Measurements from ENCODE around the gene PPIL1. TPM values are rescaled to one million over a fixed set of nuclear protein-coding genes. Genes with fewer than 3 reads are reported as not detected.

The PPIL1 gene
- polyA plus RNA-seq, 1 donor from 2014 or later = 14.7 TPM

DNA sequence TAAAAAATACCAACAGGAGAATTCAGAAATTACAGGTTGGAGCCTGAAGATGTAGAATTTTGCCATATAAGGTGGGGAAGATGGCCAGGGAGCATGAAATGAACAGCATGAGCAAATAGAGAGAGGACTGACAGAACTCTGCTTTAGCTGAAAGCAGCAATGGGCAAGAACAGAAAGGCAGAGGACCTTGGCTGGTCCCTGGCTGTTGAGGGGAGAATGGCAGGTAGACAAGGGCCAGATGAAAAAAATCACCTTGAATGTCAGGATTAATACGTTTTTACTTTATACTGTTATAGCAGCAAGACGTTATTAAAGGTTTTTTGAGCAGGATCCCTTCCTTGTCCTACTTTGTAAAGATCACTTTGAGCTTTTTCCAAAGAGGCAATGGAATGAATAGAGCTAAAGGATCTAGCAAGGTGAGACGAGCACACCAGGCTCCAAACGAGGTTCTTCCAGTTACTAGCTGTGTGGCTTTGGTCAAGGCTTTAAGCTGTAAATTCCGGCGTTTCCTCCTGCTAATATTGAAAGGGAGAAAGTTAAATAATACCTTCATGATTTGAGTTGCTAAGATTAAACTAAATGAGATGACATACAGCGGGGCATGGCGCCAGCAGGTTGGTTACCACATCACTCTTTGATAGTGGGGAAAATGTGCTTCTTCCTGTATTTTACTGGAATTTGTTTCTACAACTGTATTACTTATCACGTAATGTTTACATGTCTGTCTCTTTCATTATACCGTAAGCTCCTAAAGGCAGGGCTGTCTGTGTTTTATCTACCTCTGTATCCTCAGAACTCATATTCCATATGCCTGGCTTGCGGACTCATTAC lies 776 bp downstream of the PPIL1 start:
- Mint-ChIP-seq H3K4me3 (peak overlapping the region; percentile 94 to 100 (median 100)), H3K9me3 (no peaks in the 10 kb centered on the region), H3K27ac (peak overlapping the region; percentile 70 to 99 (median 98))

DNA sequence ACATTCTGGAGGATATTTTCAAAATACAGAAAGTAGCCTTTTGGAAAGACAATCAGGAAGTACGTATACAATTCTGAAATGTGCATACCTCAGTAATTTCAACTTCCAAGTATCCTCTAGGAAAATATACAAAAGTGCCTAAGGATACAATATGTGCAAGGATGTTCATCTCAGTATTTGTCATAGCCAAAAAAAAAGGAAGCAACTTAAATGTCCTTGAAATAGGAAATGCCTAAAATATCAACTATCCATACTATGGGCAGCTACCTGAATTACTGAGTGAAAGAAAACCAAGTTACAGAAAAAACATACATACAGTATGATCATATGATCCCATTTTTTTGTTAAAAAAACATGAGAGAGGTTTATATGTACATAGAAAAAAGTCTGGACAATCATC lies 1.5 kb downstream of the PPIL1 start:
- Mint-ChIP-seq H3K27me3 (no peaks in the 10 kb centered on the region), H3K9me3 (no peaks in the 10 kb centered on the region), H3K4me1 (peaks cover 14 to 22% (median 15%) of the 10 kb centered on the region in 3 donors), H3K4me3 (peak overlapping the region; percentile 94 to 100 (median 100)), H3K27ac (peak overlapping the region in 1 of 3 donors; percentile 32), H3K36me3 (peaks cover 2% of the 10 kb centered on the region)

More for the DNA sequence above, 776 bp downstream of the PPIL1 start:
- Mint-ChIP-seq H3K36me3 (peaks cover 2% of the 10 kb centered on the region), H3K4me1 (peaks cover 13 to 22% (median 13%) of the 10 kb centered on the region in 3 donors), H3K27me3 (peaks cover 2% of the 10 kb centered on the region)

DNA sequence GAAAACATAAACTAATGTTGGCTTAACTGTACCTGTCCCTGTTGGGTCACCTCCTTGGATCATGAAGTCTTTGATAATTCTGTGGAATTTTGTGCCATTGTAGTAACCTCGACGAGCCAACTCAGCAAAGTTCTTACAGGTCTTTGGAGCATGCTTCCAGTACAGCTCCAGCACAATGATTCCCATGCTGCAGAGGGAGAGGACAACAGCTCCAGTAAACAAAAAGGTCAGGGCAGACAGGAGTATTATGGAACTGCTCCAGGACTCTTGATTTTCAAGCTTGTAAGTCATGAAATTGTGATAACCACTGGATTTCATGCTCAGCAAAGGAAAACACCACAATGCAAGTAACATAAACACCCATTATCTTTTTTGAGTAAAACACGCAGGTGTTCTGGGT lies 2.9 kb downstream of the PPIL1 start:
- Mint-ChIP-seq H3K36me3 (peaks cover 2% of the 10 kb centered on the region), H3K4me3 (peak overlapping the region in 1 of 4 donors; percentile 11), H3K27ac (no peak overlapping the region), H3K27me3 (no peaks in the 10 kb centered on the region), H3K9me3 (no peaks in the 10 kb centered on the region), H3K4me1 (peaks cover 16 to 25% (median 18%) of the 10 kb centered on the region in 3 donors)

DNA sequence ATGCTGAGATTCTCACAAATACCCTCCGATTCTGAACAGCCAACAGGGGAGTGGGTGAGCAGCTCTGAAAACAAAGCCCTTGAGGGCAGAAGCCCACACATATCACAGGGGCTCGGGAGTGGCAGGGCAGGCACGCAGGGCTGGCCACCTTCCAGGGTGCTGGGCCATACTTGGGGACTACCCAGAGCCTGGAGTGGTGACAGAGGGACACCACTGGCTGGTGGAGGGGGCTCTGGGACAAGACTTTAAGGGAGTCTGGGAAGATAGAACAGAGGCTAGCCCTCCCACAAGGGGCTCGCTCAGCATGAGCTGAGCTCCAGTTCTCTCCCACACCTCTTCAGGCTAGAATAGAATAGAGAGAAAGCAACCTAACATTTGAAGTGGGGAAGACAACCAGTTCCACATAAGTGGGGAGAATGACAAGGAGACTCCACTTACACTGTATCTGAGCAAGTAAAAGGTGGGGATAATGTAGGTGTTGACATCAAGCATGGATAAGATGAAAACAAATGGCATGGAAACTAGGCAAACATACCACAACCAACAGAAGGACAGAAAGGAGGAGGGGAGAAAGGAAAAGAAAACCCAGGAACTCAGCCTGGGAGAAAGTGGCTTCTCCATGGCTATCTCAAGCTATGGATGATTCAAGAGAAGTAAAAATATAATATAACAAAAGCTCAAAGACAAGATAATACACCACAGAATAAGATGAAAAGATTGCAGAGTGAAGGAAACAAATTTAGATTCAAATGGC lies 7.0 kb downstream of the PPIL1 start:
- Mint-ChIP-seq H3K27ac (peak overlapping the region in 1 of 3 donors; percentile 73), H3K4me1 (peaks cover 7 to 12% (median 10%) of the 10 kb centered on the region in 3 donors), H3K27me3 (no peaks in the 10 kb centered on the region), H3K4me3 (peak overlapping the region in 1 of 4 donors; percentile 22), H3K36me3 (peaks cover 12% of the 10 kb centered on the region), H3K9me3 (no peaks in the 10 kb centered on the region)

DNA sequence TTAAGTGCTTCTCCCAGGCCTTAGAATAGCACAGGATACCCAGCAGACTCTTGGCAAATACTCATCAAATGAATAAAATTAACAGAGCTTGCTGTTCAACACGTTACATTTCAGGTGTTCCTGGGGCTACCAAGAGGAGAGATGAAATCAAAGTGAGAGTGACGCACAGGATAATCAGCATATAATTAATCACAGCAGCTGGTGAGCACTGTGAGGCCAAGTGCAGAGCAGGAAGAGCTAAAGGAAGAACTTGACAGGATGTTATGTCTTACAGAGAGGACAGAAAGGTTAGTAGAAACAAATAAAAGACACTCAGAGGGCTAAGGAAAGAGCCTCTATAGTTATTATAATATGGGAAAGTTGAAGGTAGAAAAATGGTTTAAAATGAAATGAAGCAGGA lies 8.8 kb downstream of the PPIL1 start:
- Mint-ChIP-seq H3K36me3 (peaks cover 12% of the 10 kb centered on the region), H3K4me3 (no peak overlapping the region), H3K9me3 (no peaks in the 10 kb centered on the region), H3K27ac (no peak overlapping the region), H3K27me3 (no peaks in the 10 kb centered on the region), H3K4me1 (peaks cover 7 to 12% (median 10%) of the 10 kb centered on the region in 3 donors)

DNA sequence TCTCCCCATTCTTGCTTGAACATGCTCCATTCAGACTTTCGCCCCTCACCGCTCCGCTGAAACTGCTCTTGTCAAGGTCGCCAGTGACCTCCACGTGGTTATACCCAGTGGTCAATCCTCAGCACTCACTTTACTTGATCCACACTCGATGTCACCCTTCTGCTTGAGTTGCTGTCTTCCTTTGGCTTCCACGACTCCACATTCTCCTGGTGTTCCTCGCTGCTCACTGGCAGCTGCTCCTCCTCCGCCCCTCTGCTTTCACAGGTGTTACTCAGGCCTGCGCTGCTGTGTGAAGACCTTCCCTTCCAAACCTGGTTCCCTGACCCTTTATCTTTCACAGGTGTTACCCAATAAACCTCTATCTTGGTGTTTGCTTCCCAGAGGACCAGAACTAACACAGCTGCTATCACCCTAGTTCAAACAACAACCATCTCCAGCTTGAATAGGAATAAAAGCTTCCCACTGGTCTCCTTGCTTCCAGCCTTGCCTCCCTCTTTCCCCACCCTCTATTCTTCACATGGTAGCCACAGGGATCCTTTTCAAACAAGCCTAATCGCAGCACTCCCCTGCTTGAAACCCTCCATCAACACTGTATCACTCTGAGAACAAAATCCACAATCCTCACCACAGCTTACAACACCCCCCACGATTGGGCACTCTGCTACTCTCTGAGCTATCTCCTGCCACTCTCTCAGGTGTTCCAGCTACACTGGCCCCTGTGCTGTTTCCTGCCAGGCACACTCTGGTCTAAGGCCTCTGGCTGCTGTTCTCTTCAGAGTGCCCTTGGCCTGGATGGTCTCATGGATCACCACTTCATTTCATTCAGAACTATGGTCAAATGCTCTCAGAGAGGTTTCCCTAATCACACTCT lies 10.7 kb downstream of the PPIL1 start:
- Mint-ChIP-seq H3K27me3 (no peaks in the 10 kb centered on the region), H3K4me1 (peaks cover 10% of the 10 kb centered on the region in 3 donors), H3K27ac (no peak overlapping the region), H3K4me3 (no peak overlapping the region), H3K36me3 (peaks cover 14% of the 10 kb centered on the region), H3K9me3 (no peaks in the 10 kb centered on the region)

DNA sequence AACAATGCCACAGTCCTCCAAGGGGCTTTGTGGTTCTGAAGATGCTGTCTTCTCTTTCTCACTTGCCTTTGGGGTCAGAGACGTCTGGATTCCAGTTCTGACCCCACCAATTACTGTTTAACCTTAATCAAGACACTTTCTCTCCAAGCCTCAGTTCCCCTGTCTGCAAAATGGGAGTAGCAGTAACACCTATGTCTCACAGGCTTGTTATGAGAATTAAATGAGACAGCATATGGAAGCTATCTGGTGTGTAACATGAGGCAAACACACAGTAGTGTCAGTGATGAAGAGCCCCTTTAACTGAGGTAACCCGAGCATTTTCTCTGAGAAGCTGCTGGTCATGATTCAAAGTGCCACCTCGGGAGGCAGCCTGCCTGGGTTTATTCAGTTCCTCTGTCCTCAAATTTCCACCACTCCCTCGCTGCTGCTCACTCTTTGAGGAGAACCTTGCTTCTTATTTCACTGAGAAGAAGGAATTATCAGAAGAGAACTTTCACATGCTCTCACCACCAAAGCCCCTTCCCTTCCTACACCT lies 11.7 kb downstream of the PPIL1 start:
- Mint-ChIP-seq H3K36me3 (peaks cover 14% of the 10 kb centered on the region), H3K27ac (no peak overlapping the region), H3K4me1 (peaks cover 6 to 10% (median 7%) of the 10 kb centered on the region in 3 donors)

DNA sequence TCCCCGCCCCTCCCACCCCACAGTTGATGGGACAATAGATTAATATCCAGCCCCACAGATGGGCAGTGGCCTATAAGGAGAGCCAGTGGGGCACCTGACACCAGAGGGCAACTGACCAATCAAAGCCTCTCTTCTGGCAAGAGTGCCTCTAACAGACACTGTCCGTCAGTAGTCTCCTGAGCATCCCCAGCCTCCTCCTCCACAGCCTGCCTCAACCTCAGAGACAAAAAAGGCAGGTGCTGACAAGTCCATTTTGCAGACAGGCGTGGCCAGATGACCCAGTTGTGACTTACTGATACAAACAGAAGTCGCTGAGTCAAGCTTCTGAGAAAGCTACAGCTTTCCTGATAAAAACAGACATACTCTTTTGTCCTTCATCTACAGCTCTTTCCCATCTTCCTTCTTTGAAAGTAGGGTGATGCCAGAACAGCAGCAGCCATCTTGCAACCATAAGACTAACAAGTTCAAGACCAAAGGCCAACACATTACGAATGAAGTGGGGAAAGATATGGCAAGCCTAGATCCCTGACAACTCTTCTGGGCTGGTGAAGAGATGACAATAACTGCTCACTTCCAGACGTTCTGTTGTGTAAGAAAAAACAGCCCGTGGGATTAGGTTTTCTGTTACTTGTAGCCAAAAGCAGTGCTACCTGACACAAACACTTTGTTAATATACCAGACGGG lies 12.3 kb downstream of the PPIL1 start:
- Mint-ChIP-seq H3K27ac (no peak overlapping the region), H3K36me3 (peaks cover 14% of the 10 kb centered on the region), H3K27me3 (no peaks in the 10 kb centered on the region), H3K9me3 (no peaks in the 10 kb centered on the region), H3K4me3 (peak overlapping the region in 1 of 4 donors; percentile 39), H3K4me1 (peaks cover 0 to 9% (median 7%) of the 10 kb centered on the region in 3 donors)

More for the DNA sequence above, 11.7 kb downstream of the PPIL1 start:
- Mint-ChIP-seq H3K9me3 (no peaks in the 10 kb centered on the region), H3K4me3 (peak overlapping the region in 1 of 4 donors; percentile 81), H3K27me3 (no peaks in the 10 kb centered on the region)

DNA sequence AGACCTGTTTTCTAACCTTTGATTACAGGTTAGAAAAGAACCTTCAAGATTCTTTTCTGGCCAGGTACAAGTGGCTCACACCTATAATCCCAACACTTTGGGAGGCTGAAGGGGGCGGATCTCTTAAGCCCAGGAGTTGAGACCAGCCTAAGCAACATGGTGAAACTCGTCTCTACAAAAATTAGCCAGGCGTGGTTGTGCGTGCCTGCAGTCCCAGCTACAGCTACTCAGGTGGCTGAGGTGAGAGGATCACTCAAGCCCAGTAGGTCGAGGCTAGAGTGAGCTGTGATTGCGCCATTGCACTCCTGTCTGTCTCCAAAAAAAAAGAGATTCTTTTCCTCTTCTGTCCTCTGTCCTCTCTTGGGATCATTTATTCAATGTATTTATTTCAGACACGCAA lies 14.5 kb downstream of the PPIL1 start:
- peaks cover 0 to 7% (median 3%) of the 10 kb centered on the region in 3 donors for H3K4me1 Mint-ChIP-seq
- no peaks in the 10 kb centered on the region for H3K9me3 Mint-ChIP-seq
- no peaks in the 10 kb centered on the region for H3K27me3 Mint-ChIP-seq
- H3K36me3 Mint-ChIP-seq = peaks cover 14% of the 10 kb centered on the region
- H3K4me3 Mint-ChIP-seq = no peak overlapping the region
- H3K27ac Mint-ChIP-seq = no peak overlapping the region

DNA sequence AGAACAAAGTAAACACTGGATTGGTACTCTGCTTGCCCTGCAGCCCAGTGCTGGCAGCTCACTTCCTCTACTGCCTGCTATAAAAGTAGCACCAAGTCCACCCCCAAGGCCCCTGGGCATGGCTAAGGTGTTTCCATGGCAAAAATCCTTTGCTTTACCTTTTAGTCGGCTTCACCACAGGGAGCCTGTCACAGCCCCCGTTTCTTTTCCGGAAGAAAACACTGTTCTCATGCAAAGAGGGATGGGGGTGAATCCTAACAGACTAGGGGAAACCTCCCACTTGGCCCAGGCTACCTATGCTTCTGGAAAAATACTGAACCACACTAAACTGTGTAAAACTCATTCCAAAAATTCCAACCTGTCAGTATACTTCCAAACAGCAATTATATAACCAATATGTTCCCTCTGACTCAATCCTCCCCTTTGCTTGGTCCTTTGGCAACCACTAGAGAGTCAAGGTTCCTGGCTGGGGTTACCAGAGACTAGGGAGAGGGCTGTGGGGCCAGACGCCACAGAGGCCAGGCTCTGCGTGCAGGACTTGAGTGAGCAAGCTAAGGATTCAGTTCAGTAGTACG lies 16.1 kb downstream of the PPIL1 start:
- no peak overlapping the region for H3K27ac Mint-ChIP-seq
- H3K27me3 Mint-ChIP-seq = no peaks in the 10 kb centered on the region
- H3K4me3 Mint-ChIP-seq = no peak overlapping the region
- H3K4me1 Mint-ChIP-seq = peaks cover 0 to 7% (median 3%) of the 10 kb centered on the region in 3 donors
- no peaks in the 10 kb centered on the region for H3K9me3 Mint-ChIP-seq
- H3K36me3 Mint-ChIP-seq = peaks cover 14% of the 10 kb centered on the region

DNA sequence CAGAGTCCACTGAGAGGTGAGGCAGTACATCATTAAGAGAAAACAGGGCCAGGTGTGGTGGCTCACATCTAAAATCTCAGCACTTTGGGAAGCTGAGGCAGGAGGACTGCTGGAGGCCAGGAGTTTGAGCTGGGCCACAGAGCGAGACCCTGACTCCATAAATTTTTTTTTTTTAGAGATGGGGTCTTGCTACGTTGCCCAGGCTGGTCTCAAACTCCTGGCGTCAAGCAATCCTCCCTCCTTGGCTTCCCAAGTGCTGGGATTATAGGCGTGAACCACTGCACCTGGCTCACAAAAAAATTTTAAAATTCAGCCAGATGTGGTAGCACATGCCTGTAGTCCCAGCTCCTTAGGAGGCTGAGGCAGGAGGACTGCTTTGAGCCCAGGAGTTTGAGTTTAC lies 17.3 kb downstream of the PPIL1 start:
- H3K9me3 Mint-ChIP-seq = no peaks in the 10 kb centered on the region
- peaks cover 0 to 4% (median 2%) of the 10 kb centered on the region in 3 donors for H3K4me1 Mint-ChIP-seq
- no peaks in the 10 kb centered on the region for H3K27me3 Mint-ChIP-seq
- no peak overlapping the region for H3K4me3 Mint-ChIP-seq
- peaks cover 13% of the 10 kb centered on the region for H3K36me3 Mint-ChIP-seq
- no peak overlapping the region for H3K27ac Mint-ChIP-seq

DNA sequence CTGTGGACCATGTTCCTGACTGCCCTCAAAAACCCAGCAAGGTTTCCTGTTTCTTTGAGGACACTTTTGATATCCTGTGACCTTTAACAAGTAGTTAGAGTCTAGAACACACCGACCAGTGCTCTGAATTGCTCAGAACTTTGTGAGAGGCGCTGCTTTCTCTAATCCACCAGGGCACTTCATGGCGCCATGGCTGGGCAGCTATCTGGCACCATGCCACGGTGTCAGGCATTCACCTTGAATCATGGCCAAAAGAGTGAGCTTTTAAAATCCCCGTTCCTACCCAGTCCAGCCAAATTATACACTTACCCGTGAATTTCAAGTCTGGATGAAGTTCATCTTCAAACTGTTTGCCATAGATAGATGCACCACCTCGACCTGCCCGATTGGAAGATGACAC lies 18.3 kb downstream of the PPIL1 start:
- no peaks in the 10 kb centered on the region for H3K9me3 Mint-ChIP-seq
- H3K27me3 Mint-ChIP-seq = no peaks in the 10 kb centered on the region
- H3K4me1 Mint-ChIP-seq = peaks cover 0 to 4% (median 2%) of the 10 kb centered on the region in 3 donors
- no peak overlapping the region for H3K4me3 Mint-ChIP-seq
- no peak overlapping the region for H3K27ac Mint-ChIP-seq
- H3K36me3 Mint-ChIP-seq = peaks cover 13% of the 10 kb centered on the region

DNA sequence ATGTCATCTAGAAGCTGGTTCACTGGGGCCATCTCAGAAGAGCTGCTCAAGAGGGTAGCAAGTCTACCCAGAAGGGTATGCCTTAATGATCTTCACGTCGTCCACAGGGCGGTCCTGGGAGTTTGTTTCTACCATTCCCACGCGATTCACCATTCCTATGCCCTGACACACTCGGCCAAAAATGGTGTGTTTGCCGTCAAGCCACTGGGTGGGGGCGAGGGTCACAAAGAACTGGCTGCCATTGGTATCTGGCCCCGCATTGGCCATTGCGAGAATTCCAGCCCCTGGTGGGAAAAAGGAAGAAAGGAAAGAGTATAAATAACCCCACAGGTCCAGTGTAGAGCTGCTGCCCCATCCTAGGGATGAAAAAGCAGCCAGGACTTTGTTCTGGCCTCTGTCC lies 18.9 kb downstream of the PPIL1 start:
- H3K27ac Mint-ChIP-seq = no peak overlapping the region

More for the DNA sequence above, 18.9 kb downstream of the PPIL1 start:
- Mint-ChIP-seq H3K36me3 (peaks cover 12% of the 10 kb centered on the region), H3K4me1 (peaks cover 0 to 4% (median 2%) of the 10 kb centered on the region in 3 donors), H3K9me3 (peaks cover 0 to 4% (median 3%) of the 10 kb centered on the region in 3 donors), H3K27me3 (peaks cover 3% of the 10 kb centered on the region), H3K4me3 (no peak overlapping the region)

Data from IgD-negative memory B cell (primary cell).